Activated CD4-positive, alpha-beta T cell treated with anti-CD3 and anti-CD28 coated beads, Interleukin-2, amount 50 U/mL, for 1 hour (primary cell): Measurements from ENCODE around the gene C21orf58.

ENCODE experiments used
- DNase-seq: peaks from one replicate; pipeline ENCODE4 v3.0.0-alpha.2; 2020

C21orf58 gene

DNA sequence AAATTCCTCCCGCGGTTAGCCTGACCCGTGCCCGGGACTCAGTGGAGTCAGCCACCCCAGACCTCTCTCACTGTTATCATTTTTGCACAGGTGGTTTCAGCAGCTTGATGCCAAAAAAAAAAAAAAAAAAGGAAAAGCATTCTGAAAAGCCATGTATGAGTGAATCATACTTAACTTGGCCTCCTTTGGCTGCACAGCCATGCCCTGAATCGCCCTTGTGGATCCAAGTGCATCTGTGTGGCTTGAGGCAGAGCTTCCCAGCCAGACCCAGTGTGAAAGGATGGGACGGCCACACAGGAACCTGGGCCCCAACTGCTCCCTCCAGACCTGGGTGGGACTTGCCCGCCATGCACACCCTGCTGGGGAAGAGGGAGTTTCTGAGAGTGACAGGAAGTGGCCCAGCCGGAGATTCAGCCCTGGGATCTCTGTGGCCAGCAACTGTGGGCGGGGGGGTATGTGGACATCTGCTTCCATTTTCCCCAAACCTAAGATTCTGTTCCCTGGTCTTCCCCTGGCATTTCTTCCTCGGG is 29.0 kb downstream of the C21orf58 start:
- no peak for DNase-seq

DNA sequence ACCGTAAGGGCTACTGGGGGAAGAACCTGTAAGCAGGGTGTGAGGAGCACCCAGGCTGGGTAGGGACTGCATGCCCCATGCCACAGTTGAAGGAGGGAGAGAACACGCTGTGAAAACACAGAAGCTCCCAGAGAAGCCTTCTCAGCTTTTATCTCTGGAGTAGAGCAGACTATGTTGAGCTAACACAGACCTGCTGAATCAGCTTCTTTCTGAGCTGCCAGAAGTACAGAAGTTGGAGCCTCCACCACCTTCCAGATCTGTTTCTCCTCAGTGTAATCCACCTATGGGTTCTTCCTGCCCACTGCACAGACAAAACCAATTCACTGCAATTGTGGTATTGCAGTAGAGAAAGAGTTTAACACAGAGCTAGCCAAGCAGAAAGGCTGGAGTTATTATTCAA is 32.1 kb downstream of the C21orf58 start:
- DNase-seq, result no peak

- DNase-seq, result no peak
These were observed 34.0 kb downstream of the C21orf58 start for GRCh38 chr21:46289655-46290179.

DNA sequence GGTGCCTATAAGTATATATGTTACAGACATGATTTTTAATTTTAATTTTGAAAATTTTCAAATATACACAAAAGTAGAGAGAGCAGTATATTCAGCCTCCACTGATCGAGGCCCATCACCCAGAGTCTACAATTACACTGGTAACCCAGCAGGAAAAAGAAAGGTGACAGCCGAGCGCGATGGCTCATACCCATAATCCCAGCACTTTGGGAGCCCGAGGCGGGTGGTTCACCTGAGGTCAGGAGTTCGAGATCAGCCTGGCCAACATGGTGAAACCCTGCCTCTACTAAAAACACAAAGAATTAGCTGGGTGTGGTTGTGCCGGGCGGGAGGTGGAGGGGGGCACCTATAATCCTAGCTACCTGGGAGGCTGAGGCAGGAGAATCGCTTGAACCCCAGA is 36.1 kb downstream of the C21orf58 start:
- DNase-seq, result no peak

- no peak for DNase-seq
These were observed 37.0 kb downstream of the C21orf58 start for GRCh38 chr21:46286648-46287002.

GRCh38 chr21:46285761-46286647 is 37.7 kb downstream of the C21orf58 start, which contains the start of gene YBEY:
TSS of gene YBEY (plus strand) at chr21:46286342. CDS start at chr21:46286914, 572 bp downstream.
- peak; percentile 82 for DNase-seq

DNA sequence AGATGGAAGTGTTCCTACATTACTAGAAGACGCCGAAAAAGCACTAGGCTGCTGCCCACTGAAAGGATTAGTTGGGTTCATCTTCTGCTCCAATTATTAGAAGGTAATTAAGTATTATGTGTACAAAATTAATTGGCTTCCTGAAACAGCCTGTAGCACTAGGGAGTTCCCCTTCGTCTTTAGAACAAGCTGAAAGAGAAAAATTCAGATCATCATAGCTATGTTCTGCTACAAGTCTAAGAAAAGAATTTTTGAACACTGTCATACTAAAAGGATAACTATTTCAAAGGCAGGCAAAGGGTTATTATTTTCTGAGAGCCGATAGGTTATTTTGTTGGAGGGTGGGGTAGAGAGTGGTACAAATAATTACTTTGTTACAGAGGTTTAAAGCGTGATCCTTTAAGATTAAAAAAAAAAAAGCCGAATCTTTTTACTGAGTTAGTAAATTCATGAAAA is 38.4 kb downstream of the C21orf58 start, which contains the start of gene MCM3AP:
MCM3AP (minus strand) TSS at position 406 of the 456 bp plus-strand sequence; CDS start at position 81, 325 bp downstream.
- DNase-seq, result no peak

- no peak for DNase-seq
These were observed 38.9 kb downstream of the C21orf58 start for GRCh38 chr21:46284733-46285132.

GRCh38 chr21:46284077-46284644 is 39.5 kb downstream of the C21orf58 start:
- DNase-seq, result no peak

DNA sequence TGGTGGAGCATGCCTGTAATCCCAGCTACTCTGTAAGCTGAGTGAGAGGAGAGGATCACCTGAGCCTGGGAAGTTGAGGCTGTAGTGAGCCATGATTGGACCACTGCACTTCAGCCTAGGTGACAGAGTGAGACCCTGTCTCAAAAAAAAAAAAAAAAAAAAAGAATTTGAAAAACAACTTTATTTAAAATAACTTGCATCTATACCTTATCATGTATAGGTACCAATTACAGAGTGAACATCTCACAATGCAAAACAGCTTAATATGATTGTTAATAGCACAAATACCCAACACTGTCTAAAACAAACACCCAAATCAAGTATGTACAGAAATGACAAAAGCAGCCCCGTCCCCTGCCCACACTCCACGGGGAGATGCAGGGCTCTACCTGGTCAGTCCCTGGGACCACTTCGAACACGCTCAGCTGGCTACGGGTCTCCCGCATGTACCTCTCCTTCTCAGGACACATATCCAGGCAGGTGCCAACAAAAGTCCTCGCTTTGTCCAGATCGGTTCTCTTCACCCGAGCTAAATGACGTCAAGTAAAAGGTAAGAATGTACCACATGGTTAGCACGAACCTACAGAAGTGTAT is 48.8 kb downstream of the C21orf58 start:
- DNase-seq, result no peak

DNA sequence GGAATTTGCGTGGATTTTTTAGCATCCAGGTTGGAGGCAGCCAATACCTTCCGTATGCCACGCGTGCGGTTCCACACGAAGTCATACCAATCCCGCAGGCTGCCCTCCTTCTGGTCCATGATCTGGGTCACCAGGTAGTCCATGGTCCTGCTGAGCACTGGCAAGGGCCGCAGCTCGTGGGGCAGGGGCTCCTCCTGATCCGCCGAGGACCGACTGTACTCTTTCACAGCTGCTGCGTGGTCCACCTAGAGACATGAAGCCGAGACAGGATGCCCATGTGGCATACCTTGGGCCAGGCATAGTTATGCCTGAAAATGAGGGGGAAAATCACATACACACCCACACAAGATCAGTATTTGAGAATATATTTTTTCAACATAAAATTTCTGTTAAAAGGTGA is 50.3 kb downstream of the C21orf58 start:
- no peak for DNase-seq

GRCh38 chr21:46269466-46269865 is 54.2 kb downstream of the C21orf58 start:
- no peak for DNase-seq

DNA sequence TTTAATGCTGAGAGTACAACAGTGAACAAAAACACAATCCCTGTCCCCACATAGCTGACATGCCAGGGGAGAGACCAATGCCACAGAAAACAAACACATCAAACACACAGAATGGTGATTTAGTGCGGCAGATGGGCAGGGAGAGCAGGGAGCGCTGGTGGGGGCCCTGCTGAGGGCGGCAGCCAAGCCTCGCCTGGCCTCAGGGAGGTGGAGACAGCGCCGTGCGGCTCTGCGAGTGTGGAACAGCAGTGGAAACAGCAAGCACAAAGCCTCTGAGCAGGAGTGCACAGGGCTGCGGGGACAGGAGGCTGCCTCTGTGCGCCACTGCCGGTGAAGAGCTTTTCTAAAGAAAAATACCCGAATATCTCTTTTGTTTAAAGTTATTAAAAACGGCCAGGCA is 55.3 kb downstream of the C21orf58 start:
- no peak for DNase-seq

- no peak for DNase-seq
These were observed 56.7 kb downstream of the C21orf58 start for GRCh38 chr21:46266946-46267345.

GRCh38 chr21:46265736-46266525 is 57.7 kb downstream of the C21orf58 start:
- DNase-seq, result no peak

DNA sequence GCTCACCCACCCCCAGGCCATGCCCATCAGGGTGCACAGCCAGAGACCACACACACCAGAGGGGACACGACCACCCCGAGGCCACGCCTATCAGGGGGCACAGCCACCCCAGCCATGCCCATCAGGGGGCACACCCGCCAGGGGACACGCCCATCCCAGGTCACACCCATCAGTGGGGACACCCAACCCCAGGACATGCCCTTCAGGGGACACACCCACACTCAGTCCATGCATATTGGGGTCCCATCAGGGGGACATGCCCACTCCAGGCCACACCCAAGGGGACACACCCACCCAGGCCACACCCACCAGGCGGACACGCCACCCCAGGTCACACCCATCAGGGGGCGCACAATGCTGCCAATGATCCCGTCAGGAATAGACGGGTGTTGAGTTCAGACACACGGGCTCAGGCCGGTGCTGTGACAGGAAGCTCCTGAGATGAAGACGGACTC is 59.0 kb downstream of the C21orf58 start:
- no peak for DNase-seq

DNA sequence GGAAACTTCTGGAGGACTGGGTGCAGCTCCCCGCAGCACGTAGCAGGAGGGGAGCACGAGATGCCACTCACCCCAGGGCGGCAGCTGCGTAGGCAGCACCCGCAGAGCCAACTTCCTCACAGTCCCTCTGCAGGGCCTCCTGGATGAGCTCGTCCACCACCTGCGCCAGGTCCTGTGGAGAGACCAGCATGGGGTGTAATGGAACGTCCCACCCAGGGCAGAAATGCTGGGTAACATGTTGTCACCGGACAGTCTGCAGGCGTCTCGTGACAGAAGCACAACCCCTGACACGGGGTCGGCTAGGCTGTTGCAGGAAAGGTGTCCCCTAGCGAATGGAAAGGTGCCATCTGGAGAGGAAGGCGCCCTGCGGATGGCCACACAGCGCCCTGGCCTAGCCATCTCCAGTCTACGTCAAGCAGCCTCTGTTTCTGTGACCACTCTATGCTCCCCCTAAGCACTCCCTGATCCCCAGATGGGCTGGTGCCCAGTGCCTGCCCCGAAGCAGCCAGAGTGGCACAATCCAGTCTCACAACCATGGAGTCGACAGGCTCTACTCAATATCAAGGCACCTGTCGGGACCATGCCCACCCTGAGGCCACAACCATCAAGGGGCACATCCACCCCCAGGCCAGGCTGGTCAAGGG is 59.5 kb downstream of the C21orf58 start:
- DNase-seq, result no peak

DNA sequence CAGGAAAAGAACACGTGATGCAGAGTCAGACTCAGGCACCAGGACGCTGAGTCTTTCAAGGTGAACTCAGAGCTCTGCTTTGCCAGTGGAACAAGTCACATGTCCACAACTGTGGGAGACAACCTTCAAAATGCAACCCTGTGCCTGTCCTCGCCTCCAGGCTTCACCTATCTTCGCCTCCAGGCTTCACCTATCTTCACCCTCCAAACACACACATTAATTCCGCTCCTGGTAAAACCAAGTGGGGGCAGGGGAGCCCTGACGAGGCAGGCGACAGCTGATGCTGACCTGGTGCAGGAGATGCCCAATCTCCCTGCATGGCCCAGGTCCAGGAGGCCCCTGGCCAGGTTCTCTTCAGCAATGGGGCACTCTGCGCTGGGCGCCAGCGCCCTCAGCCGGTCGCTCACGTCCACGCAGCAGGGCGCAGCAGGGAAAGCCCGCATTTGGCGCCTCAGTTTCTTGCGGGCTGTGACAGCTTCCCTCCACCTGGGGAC is 67.1 kb downstream of the C21orf58 start:
- no peak for DNase-seq

DNA sequence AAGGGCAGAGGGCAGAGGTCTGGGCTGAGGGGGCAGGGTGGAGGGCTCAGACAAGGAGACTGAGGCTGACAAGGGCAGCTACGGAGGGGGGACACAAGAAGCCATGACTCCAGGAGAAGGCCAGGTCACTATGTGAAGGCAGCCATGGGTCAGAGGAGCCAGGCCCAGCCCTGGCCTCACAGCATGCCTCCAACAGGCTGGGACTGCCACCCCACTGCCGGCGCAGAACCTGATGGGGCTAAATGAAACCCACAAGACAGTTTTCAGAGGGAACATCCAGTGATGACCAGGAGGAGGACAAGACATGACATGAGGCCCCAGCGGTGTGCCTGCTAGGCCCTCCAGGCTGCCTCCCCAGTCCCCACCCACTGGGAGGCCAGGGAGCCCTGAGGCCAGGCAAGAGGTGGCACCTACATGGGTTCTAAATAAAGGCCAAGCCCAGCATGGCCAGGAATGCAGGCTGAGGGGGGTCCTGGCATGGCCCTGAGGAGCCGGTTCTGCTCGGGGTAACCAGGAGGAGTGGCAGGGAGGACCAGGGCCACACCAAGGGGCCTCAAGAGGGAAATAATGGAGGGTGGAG is 67.8 kb downstream of the C21orf58 start:
- DNase-seq, result no peak

GRCh38 chr21:46255166-46255565 is 68.5 kb downstream of the C21orf58 start:
- DNase-seq, result no peak
